ACC112 (cell line): Measurements from ENCODE around the gene GFRA1.
"Not testable (repeated sequence)": the region's sequence is repeated elsewhere in the genome, so short reads cannot be mapped to it uniquely, and the experiment has no call there.

Experiments
- H2AFZ ChIP-seq: fragments of 200-600 bp; sonication (generic); one replicate; pipeline ENCODE4 v1.6.0; 2017; ENCODE audit warnings: antibody characterized with exemption, low read length; ENCODE audit not compliant: unreplicated experiment
- H3K27ac ChIP-seq: fragments of 200-600 bp; sonication (generic); 2 replicates; pipeline ENCODE4 v1.5.1; 2014; ENCODE audit warnings: low read depth, mild to moderate bottlenecking, antibody characterized with exemption, low read length, moderate library complexity
- H3K27me3 ChIP-seq: fragments of 200-600 bp; sonication (generic); 2 replicates; pipeline ENCODE4 v1.6.1; 2014; ENCODE audit warnings: mild to moderate bottlenecking, antibody characterized with exemption, low read length, moderate library complexity, mixed read lengths; ENCODE audit not compliant: insufficient read depth
- H3K36me3 ChIP-seq: fragments of 200-600 bp; sonication (generic); 2 replicates; pipeline ENCODE4 v1.6.1; 2016; ENCODE audit warnings: mild to moderate bottlenecking, antibody characterized with exemption, low read length, moderate library complexity, mixed read lengths; ENCODE audit not compliant: insufficient read depth
- H3K4me1 ChIP-seq: fragments of 200-600 bp; sonication (generic); one replicate; pipeline ENCODE4 v1.6.1; 2016; ENCODE audit warnings: low read length, mixed read lengths; ENCODE audit not compliant: insufficient read depth, unreplicated experiment, control insufficient read depth
- H3K4me3 ChIP-seq: fragments of 200-600 bp; sonication (generic); 2 replicates; pipeline ENCODE4 v1.5.1; 2014; ENCODE audit warnings: mild to moderate bottlenecking, low read depth, low read length
- H3K79me2 ChIP-seq: fragments of 200-600 bp; sonication (generic); one replicate; pipeline ENCODE4 v1.6.0; 2016; ENCODE audit warnings: low read length; ENCODE audit not compliant: control insufficient read depth, unreplicated experiment, insufficient read depth

The GFRA1 gene

GRCh38 chr10:116049158-116049973 lies 223.6 kb downstream of the GFRA1 start:
- H3K27ac ChIP-seq: no peak overlapping the region
- no peak overlapping the region for H2AFZ ChIP-seq
- H3K36me3 ChIP-seq: no peaks in the 10 kb centered on the region
- H3K79me2 ChIP-seq: no peaks in the 10 kb centered on the region
- peaks cover 3% of the 10 kb centered on the region for H3K4me1 ChIP-seq
- no peaks in the 10 kb centered on the region for H3K27me3 ChIP-seq
- H3K4me3 ChIP-seq: no peak overlapping the region

DNA sequence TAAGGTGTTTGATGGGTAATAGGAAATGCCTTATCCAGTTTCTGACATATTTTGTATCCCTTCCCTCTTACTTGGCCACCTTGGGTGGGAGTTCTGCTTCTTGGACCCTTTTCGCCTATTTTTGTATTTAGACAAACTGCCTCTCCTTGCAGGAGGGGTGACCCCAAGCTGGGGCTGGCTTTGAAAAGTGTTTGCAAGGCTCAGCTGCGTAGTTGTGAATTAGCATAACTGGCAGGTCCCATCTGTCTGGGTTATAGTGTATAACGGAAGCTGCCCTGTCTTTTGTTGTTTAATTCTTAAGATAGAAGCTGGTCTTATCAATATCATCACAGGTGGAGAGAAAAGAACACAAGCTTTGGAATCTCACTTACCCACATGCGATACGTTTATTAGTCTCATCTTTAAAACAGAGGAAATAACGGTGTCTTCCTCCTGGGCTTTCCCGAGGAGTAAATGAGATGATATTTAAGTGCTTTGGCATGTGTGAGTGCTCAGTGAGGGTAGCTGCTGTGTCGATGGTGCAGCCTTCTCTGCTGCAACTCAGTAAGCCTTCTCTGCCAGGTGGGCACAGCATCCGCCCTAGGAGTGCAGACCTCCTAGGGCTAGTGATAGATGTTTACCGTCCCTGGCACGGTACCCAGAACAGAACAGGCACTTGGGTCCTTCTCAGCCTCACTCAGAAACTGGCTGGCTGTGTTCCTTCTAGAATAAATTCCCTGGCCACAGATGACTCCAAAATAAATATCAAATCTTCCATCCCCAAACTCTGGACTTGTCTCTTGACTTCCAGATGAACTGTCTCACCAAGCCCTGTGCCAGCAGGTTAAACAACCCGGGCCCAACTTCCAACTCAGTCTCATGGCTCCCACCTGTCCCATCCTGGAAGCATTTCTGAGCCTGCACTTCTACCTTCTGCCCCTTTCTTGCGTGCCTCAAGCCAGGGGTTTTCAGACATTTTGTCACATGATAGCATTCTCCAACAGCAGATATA lies 227.3 kb downstream of the GFRA1 start:
- Histone ChIP-seq H3K79me2 (no peaks in the 10 kb centered on the region), H3K27ac (no peak overlapping the region), H3K4me3 (no peak overlapping the region), H3K27me3 (no peaks in the 10 kb centered on the region), H3K36me3 (no peaks in the 10 kb centered on the region), H2AFZ (no peak overlapping the region), H3K4me1 (peaks cover 3% of the 10 kb centered on the region)

GRCh38 chr10:116044801-116045248 lies 228.2 kb downstream of the GFRA1 start:
- Histone ChIP-seq H3K27ac (no peak overlapping the region), H3K27me3 (no peaks in the 10 kb centered on the region), H2AFZ (no peak overlapping the region), H3K36me3 (no peaks in the 10 kb centered on the region), H3K4me3 (no peak overlapping the region), H3K4me1 (peaks cover 3% of the 10 kb centered on the region), H3K79me2 (no peaks in the 10 kb centered on the region)

- Histone ChIP-seq H3K27ac (no peak overlapping the region), H3K36me3 (no peaks in the 10 kb centered on the region)
These were observed 229.1 kb downstream of the GFRA1 start for GRCh38 chr10:116043861-116044260.

DNA sequence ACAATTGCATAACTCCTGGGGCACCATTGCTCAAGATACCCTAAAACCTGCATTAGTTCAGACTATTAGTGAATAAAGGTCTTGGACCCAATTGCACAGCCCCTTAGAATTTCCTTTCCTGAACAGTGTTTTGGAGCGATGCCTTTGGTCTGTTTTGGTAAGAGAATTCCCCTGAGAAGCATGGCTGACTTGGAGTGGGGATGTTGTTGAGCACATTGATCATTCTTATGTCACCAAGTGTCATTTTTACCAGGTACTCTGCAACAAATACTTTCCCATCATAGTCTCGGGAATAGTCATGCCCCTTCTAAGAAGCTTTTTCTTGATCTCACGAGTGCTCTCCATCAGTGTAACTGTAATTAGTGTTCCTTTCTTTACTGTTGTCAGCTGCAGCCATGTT lies 229.7 kb downstream of the GFRA1 start:
- Histone ChIP-seq H3K27ac (no peak overlapping the region), H3K4me3 (no peak overlapping the region), H3K36me3 (no peaks in the 10 kb centered on the region), H3K4me1 (peaks cover 3% of the 10 kb centered on the region), H2AFZ (no peak overlapping the region), H3K79me2 (no peaks in the 10 kb centered on the region), H3K27me3 (no peaks in the 10 kb centered on the region)

More at GRCh38 chr10:116043861-116044260, 229.1 kb downstream of the GFRA1 start:
- Histone ChIP-seq H3K4me3 (no peak overlapping the region), H3K27me3 (no peaks in the 10 kb centered on the region), H3K4me1 (peaks cover 3% of the 10 kb centered on the region), H2AFZ (no peak overlapping the region), H3K79me2 (no peaks in the 10 kb centered on the region)

DNA sequence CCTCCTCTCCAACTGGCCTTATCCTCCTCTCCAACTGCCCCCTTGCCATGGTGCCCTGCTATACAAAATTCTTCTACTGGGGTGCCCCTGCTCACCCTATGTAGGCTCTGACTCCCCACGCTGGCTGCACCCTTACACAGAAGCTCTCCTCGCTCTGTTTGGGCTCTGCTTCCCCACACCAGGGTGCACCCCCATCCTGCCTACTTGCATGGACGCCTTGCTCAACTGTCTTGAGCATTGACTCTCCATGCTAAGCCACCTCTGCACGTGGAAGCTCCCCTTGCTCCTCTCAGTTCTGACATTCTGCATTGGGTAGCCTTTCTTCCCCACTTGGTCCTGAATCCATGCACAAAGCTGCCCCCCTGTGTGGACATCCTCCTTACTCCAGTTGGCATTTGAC lies 231.1 kb downstream of the GFRA1 start:
- Histone ChIP-seq H3K36me3 (no peaks in the 10 kb centered on the region), H3K27me3 (no peaks in the 10 kb centered on the region), H3K27ac (no peak overlapping the region), H3K4me1 (peaks cover 3% of the 10 kb centered on the region), H3K79me2 (no peaks in the 10 kb centered on the region), H2AFZ (no peak overlapping the region), H3K4me3 (no peak overlapping the region)

DNA sequence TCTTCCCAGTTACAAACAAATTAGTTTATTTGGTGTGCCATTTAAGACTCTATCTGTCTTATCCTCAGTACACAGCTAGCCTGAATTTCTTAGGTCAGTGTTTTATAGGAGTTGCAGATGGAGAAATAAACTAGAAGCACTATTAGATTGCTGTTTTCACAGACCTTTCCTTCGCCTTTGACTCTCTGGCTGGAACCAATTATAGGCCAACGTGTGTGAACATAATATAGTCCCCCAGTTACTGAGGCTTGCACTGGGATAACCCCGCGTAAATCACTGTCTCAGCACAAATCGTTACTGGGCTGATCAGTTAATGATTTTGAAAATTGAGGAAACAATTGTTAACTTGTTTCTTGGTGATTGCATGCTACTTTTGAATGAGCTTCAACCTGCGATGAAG lies 233.4 kb downstream of the GFRA1 start:
- Histone ChIP-seq H3K27me3 (no peaks in the 10 kb centered on the region), H3K27ac (no peak overlapping the region), H3K36me3 (no peaks in the 10 kb centered on the region), H3K79me2 (no peaks in the 10 kb centered on the region), H3K4me1 (no peaks in the 10 kb centered on the region), H3K4me3 (no peak overlapping the region), H2AFZ (no peak overlapping the region)

GRCh38 chr10:116038259-116038658 lies 234.7 kb downstream of the GFRA1 start:
- Histone ChIP-seq H3K27ac (no peak overlapping the region), H3K4me3 (no peak overlapping the region), H2AFZ (no peak overlapping the region)

DNA sequence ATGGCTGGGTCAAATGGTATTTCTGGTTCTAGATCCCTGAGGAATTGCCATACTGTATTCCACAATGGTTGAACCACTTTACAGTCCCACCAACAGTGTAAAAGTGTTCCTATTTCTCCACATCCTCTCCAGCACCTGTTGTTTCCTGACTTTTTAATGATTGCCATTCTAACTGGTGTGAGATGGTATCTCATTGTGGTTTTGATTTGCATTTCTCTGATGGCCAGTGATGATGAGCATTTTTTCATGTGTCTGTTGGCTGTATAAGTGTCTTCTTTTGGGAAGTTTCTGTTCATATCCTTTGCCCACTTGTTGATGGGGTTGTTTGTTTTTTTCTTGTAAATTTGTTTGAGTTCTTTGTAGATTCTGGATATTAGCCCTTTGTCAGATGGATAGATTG lies 237.6 kb downstream of the GFRA1 start:
- not testable (repeated sequence) for H3K27ac ChIP-seq, H3K27me3 ChIP-seq, H2AFZ ChIP-seq, H3K79me2 ChIP-seq, H3K4me1 ChIP-seq, H3K4me3 ChIP-seq, H3K36me3 ChIP-seq

More at GRCh38 chr10:116038259-116038658, 234.7 kb downstream of the GFRA1 start:
- Histone ChIP-seq H3K79me2 (no peaks in the 10 kb centered on the region), H3K27me3 (no peaks in the 10 kb centered on the region), H3K36me3 (no peaks in the 10 kb centered on the region), H3K4me1 (no peaks in the 10 kb centered on the region)

- no peak overlapping the region for H2AFZ ChIP-seq
- H3K4me1 ChIP-seq: no peaks in the 10 kb centered on the region
- H3K27me3 ChIP-seq: no peaks in the 10 kb centered on the region
- H3K36me3 ChIP-seq: no peaks in the 10 kb centered on the region
- H3K27ac ChIP-seq: no peak overlapping the region
- no peaks in the 10 kb centered on the region for H3K79me2 ChIP-seq
- H3K4me3 ChIP-seq: no peak overlapping the region
These were observed 242.4 kb downstream of the GFRA1 start for GRCh38 chr10:116030576-116030975.
